ENCODE measurements around the gene TAF1B. TPM values are rescaled to one million over a fixed set of nuclear protein-coding genes. Genes with fewer than 3 reads are reported as not detected.

The TAF1B gene
- total RNA-seq, 2 experiments from 2014 or later: 22.3 to 22.4 TPM

GRCh38 chr2:9805435-9806297, 37.6 kb upstream of the TAF1B start:
- H3K36me3 Mint-ChIP-seq (ENCODE audit: low read depth): no peaks in the 10 kb centered on the region
- no peak overlapping the region for H3K4me3 Mint-ChIP-seq
- H3K27me3 Mint-ChIP-seq: no peaks in the 10 kb centered on the region
- POLR2A ChIA-PET: interaction anchor here (0.6 kb wide), 1 partner anchor 38 kb away, joined by 3 read pairs; no protein-coding TSS in a partner anchor
- CTCF ChIA-PET: interaction anchor here (0.9 to 2.5 kb wide), 4 partner anchors 8 to 178 kb away, joined by 3 to 11 read pairs (median 5); no protein-coding TSS in a partner anchor
- no peaks in the 10 kb centered on the region for H3K9me3 Mint-ChIP-seq
- TF ChIP-seq CTCF (IDR thresholded peaks at IDR 0.05): no peak
- peaks cover 5% of the 10 kb centered on the region for H3K4me1 Mint-ChIP-seq (ENCODE audit: low read depth)
- intact Hi-C loops (cut with micrococcal nuclease): no loop called here
- DNase-seq (no peak), ATAC-seq (no peak)
- no peak overlapping the region for H3K27ac Mint-ChIP-seq

GRCh38 chr2:9806298-9806610, 37.0 kb upstream of the TAF1B start:
- no peak overlapping the region for H3K27ac Mint-ChIP-seq
- DNase-seq (no peak), ATAC-seq (no peak)
- intact Hi-C loops (cut with micrococcal nuclease): no loop called here
- CTCF ChIA-PET: interaction anchor here (2.5 kb wide), 1 partner anchor 9 kb away, joined by 11 read pairs; no protein-coding TSS in a partner anchor
- no peak overlapping the region for H3K4me3 Mint-ChIP-seq
- no peaks in the 10 kb centered on the region for H3K9me3 Mint-ChIP-seq
- H3K4me1 Mint-ChIP-seq (ENCODE audit: low read depth): peaks cover 2% of the 10 kb centered on the region
- POLR2A ChIA-PET: interaction anchor here (1.4 kb wide), 1 partner anchor 40 kb away, joined by 3 read pairs; no protein-coding TSS in a partner anchor
- H3K27me3 Mint-ChIP-seq: no peaks in the 10 kb centered on the region
- no peak for TF ChIP-seq CTCF (IDR thresholded peaks at IDR 0.05)
- H3K36me3 Mint-ChIP-seq (ENCODE audit: low read depth): no peaks in the 10 kb centered on the region

GRCh38 chr2:9806656-9807055, 36.6 kb upstream of the TAF1B start:
- Mint-ChIP-seq H3K4me3 (no peak overlapping the region), H3K36me3 (ENCODE audit: low read depth) (no peaks in the 10 kb centered on the region), H3K4me1 (ENCODE audit: low read depth) (no peaks in the 10 kb centered on the region), H3K9me3 (no peaks in the 10 kb centered on the region), H3K27ac (no peak overlapping the region), H3K27me3 (no peaks in the 10 kb centered on the region)
- ChIA-PET POLR2A (interaction anchor here (1.4 kb wide), 1 partner anchor 39 kb away, joined by 3 read pairs; no protein-coding TSS in a partner anchor), CTCF (no interaction called here)
- no peak for ATAC-seq
- no peak for TF ChIP-seq CTCF (IDR thresholded peaks at IDR 0.05)
- intact Hi-C loops (cut with micrococcal nuclease): no loop called here
- no peak for DNase-seq

- intact Hi-C loops (cut with micrococcal nuclease): no loop called here
- CTCF ChIA-PET: no interaction called here
These were observed 36.2 kb upstream of the TAF1B start for GRCh38 chr2:9807056-9807455.

More at GRCh38 chr2:9807056-9807455, 36.2 kb upstream of the TAF1B start:
- no peaks in the 10 kb centered on the region for H3K27me3 Mint-ChIP-seq
- POLR2A ChIA-PET: interaction anchor here (0.6 to 1.4 kb wide), 2 partner anchors 38 to 39 kb away, joined by 3 read pairs; no protein-coding TSS in a partner anchor
- H3K4me1 Mint-ChIP-seq (ENCODE audit: low read depth): no peaks in the 10 kb centered on the region
- H3K9me3 Mint-ChIP-seq: no peaks in the 10 kb centered on the region
- no peaks in the 10 kb centered on the region for H3K36me3 Mint-ChIP-seq (ENCODE audit: low read depth)
- ATAC-seq: no peak
- no peak for TF ChIP-seq CTCF (IDR thresholded peaks at IDR 0.05)
- no peak for DNase-seq
- no peak overlapping the region for H3K27ac Mint-ChIP-seq
- H3K4me3 Mint-ChIP-seq: no peak overlapping the region

Data from activated CD8-positive, alpha-beta T cell treated with anti-CD3 and anti-CD28 coated beads for 36 hours (primary cell).